ENCODE results near the gene MPST. TPM values are rescaled to one million over a fixed set of nuclear protein-coding genes. Genes with fewer than 3 reads are reported as not detected.

MPST gene
- total and polyA plus RNA-seq, 12 donors: 27.1 to 192 (median 47.0) TPM

DNA sequence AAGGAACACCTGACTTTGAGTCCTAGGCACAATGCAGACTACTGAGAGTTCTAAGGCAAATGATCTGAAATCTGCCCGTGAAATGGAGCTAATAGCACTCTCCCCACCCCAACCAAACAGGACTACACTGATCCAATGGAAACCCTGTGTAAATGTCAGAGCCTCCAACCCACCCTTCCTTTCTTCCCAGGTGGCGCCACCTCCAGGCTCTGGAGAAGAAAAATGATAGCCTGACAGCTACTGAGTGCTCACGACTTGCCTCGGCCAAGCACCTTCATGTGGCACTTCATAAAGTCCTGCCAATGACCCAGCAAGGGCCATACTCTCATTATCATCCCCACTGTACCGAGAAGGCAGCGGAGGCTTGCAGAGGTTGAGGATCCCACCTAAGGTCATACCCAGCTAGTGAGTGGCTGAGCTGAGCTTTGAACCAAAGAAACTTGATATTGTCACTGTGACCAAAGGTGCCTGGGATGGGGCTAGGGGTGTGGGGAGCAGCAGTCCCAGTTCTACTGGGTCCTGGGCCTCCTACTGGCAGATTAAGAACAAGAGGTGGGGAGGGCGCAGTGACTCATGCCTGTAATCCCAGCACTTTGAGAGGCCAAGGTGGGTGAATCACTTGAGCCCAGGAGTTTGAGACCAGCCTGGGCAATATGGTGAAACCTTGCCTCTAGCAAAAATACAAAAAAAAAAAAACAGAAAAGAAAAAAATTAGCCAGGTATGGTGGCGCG lies 20.8 kb upstream of the MPST start:
- H3K27ac ChIP-seq: no peak overlapping the region
- H3K9me3 ChIP-seq: no peaks in the 10 kb centered on the region
- no peak for ATAC-seq
- H3K27me3 ChIP-seq: peaks cover 0 to 6% (median 0%) of the 10 kb centered on the region in 7 donors
- H3K4me1 ChIP-seq: no peaks in the 10 kb centered on the region
- no peak for DNase-seq
- H3K4me3 ChIP-seq: no peak overlapping the region
- WGBS, 2 donors: 75 to 80% methylated on average over 9 of the region's 9 CpGs
- H3K36me3 ChIP-seq: no peaks in the 10 kb centered on the region
- intact Hi-C loops (cut with DNase I): no loop called here
- TF ChIP-seq, protein P1, sequence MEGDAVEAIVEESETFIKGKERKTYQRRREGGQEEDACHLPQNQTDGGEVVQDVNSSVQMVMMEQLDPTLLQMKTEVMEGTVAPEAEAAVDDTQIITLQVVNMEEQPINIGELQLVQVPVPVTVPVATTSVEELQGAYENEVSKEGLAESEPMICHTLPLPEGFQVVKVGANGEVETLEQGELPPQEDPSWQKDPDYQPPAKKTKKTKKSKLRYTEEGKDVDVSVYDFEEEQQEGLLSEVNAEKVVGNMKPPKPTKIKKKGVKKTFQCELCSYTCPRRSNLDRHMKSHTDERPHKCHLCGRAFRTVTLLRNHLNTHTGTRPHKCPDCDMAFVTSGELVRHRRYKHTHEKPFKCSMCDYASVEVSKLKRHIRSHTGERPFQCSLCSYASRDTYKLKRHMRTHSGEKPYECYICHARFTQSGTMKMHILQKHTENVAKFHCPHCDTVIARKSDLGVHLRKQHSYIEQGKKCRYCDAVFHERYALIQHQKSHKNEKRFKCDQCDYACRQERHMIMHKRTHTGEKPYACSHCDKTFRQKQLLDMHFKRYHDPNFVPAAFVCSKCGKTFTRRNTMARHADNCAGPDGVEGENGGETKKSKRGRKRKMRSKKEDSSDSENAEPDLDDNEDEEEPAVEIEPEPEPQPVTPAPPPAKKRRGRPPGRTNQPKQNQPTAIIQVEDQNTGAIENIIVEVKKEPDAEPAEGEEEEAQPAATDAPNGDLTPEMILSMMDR (IDR thresholded peaks at IDR 0.05): no peak

DNA sequence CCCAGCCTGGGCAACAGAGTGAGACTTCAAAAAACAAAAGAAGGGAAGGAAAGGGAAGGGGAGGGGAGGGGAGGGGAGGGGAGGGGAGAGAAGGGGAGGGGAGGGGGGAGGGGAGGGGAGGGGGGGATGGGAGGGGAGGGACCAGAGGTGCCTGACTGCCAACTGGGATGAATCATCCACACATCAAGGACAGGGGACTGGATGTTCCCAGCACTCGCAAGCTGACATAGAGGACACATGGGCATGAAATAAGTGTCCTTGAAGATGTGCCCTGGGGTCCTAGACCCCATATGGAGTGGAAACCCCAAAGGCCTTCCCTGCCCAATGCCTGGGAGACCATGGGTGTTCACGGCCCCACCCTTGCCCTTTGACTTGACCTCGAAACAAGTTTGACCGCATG lies 20.1 kb upstream of the MPST start:
- WGBS, 2 donors: 78 to 81% methylated on average over 4 of the region's 4 CpGs
- TF ChIP-seq, protein P1 (IDR thresholded peaks at IDR 0.05): no peak
- intact Hi-C loops (cut with DNase I): no loop called here
- Histone ChIP-seq H3K9me3 (no peaks in the 10 kb centered on the region), H3K27ac (no peak overlapping the region), H3K4me1 (no peaks in the 10 kb centered on the region), H3K27me3 (peaks cover 0 to 6% (median 0%) of the 10 kb centered on the region in 7 donors), H3K4me3 (no peak overlapping the region), H3K36me3 (no peaks in the 10 kb centered on the region)
- peak in 3 of 8 donors; percentile 57 to 75 (median 61) for ATAC-seq
- no peak for DNase-seq

DNA sequence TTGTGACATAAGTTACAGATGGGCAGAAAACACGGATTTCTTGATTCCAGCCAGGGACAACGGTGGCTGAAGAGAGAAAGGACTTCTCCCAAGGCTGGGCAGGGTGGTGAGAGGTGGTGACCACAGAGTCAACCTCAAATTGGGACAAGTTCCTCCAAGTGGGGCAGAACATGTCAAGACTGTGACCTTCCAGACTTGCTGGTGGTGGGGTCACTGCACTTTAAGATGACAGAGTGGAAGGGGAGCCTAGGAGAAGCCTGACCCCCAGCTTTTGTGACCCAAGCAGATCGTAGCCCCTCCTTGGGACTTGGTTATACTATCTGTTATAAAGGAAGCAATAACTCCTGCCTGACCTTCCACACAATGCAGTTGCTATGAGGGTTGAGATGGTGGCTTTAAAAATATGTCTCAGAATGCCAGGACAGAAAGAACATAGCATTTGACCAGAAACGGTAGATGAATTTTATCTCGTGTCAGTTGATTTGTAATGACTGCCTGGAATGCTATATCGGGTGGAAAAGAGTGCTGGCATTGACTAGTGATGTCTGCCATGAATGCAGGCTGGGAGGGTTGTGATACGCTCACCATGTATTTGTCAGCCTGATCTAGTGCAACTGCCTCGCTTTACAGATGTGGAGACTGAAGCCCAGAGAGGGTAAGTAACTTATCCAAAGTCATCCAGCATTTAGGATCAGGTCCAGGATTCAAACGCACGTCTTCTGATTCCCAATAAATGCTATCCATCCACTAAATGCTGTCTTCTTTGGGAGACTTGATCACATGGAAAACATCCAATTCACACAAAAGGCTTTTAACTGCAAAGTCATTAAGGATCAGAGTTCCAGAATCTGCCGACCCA lies 18.6 kb upstream of the MPST start:
- ATAC-seq (no peak), DNase-seq (no peak)
- no peak overlapping the region for H3K27ac ChIP-seq
- peaks cover 0 to 7% (median 0%) of the 10 kb centered on the region in 11 donors for H3K9me3 ChIP-seq
- WGBS, 2 donors: 59 to 60% methylated on average over 11 of the region's 11 CpGs
- intact Hi-C loops (cut with DNase I): no loop called here
- H3K4me3 ChIP-seq: no peak overlapping the region
- no peaks in the 10 kb centered on the region for H3K27me3 ChIP-seq
- no peaks in the 10 kb centered on the region for H3K36me3 ChIP-seq
- TF ChIP-seq, protein P1 (IDR thresholded peaks at IDR 0.05): no peak
- no peaks in the 10 kb centered on the region for H3K4me1 ChIP-seq

DNA sequence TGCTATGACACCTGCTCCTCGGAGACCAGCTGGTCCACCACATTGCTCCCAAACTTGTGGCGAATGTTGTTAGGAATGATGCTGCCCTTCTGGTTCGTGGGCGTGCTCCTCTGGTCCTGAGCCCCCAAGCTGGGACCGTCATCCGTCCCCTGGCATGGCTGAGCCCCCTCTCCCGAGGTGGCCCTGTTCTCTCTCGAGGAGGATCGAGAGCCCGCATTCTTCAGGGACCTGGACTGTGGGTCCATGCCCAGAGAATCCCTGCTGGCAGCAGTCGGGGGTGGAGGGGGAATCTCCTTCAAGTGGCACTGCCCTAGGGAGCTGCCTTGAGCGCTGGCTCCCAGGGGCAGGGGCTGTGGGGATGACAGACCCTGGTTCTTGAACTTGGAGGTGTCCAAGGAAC lies 17.7 kb upstream of the MPST start:
- Histone ChIP-seq H3K4me3 (no peak overlapping the region), H3K9me3 (peaks cover 0 to 7% (median 0%) of the 10 kb centered on the region in 11 donors), H3K4me1 (peaks cover 0 to 1% (median 0%) of the 10 kb centered on the region in 9 donors), H3K36me3 (no peaks in the 10 kb centered on the region), H3K27ac (no peak overlapping the region), H3K27me3 (no peaks in the 10 kb centered on the region)
- no peak for DNase-seq
- WGBS, 2 donors: 85 to 89% methylated on average over 12 of the region's 12 CpGs
- TF ChIP-seq, protein P1 (IDR thresholded peaks at IDR 0.05): no peak
- intact Hi-C loops (cut with DNase I): no loop called here
- no peak for ATAC-seq
